OCI-LY3 (cell line): ENCODE measurements around the gene WDR27.
"Not testable (repeated sequence)": the region's sequence is repeated elsewhere in the genome, so short reads cannot be mapped to it uniquely, and the experiment has no call there.

Source experiments
- H2AFZ ChIP-seq: fragments of 200-600, 300-600 bp; shearing (Covaris generic); 2 replicates; pipeline ENCODE4 v1.6.0; 2014; ENCODE audit warnings: antibody characterized with exemption, low read depth, low read length
- H3K27ac ChIP-seq: fragments of 200-600, 300-600 bp; sonication (generic); 2 replicates; pipeline ENCODE4 v1.5.1; 2014; ENCODE audit warnings: mild to moderate bottlenecking, low read length, moderate library complexity, mixed read lengths
- H3K27me3 ChIP-seq: fragments of 200-600, 300-600 bp; sonication (generic); 2 replicates; pipeline ENCODE4 v1.6.1; 2014; ENCODE audit warnings: low read depth, low read length, mixed read lengths
- H3K36me3 ChIP-seq: fragments of 200-600, 300-600 bp; sonication (generic); replicated peaks from 2 replicates; pipeline ENCODE3; 2014; ENCODE audit warnings: low read depth, low read length, mixed read lengths
- H3K4me1 ChIP-seq: fragments of 300-600, 200-600 bp; sonication (generic); 2 replicates; pipeline ENCODE4 v1.6.1; 2014; ENCODE audit warnings: low read length, mixed read lengths
- H3K4me2 ChIP-seq: fragments of 200-600, 300-600 bp; sonication (generic); 2 replicates; pipeline ENCODE4 v1.6.1; 2014; ENCODE audit warnings: low read length, mixed read lengths
- H3K4me3 ChIP-seq: fragments of 300-600, 200-600 bp; sonication (generic); 2 replicates; pipeline ENCODE4 v1.5.1; 2014; ENCODE audit warnings: antibody characterized with exemption, mild to moderate bottlenecking, low read length, moderate library complexity
- H3K79me2 ChIP-seq: fragments of 300-600, 200-600 bp; shearing (Covaris generic); 2 replicates; pipeline ENCODE4 v1.6.1; 2014; ENCODE audit warnings: mild to moderate bottlenecking, low read length, mixed read lengths
- H3K9ac ChIP-seq: fragments of 300-600, 200-600 bp; shearing (Covaris generic); 2 replicates; pipeline ENCODE4 v1.6.0; 2014; ENCODE audit warnings: mild to moderate bottlenecking, low read length, moderate library complexity
- H3K9me3 ChIP-seq: fragments of 200-600, 300-600 bp; shearing (Covaris generic); 2 replicates; pipeline ENCODE4 v1.6.1; 2014; ENCODE audit warnings: low read length, mixed read lengths; ENCODE audit not compliant: insufficient read depth
- H4K20me1 ChIP-seq: fragments of 200-600, 300-600 bp; sonication (generic); 2 replicates; pipeline ENCODE4 v1.6.1; 2016; ENCODE audit warnings: low read length, mixed read lengths; ENCODE audit not compliant: insufficient read depth
- EZH2phosphoT487 ChIP-seq: fragments of 200-600 bp; shearing (Covaris generic); IDR thresholded peaks from 2 replicates; pipeline ENCODE4 v1.6.1; 2018; ENCODE audit warnings: antibody characterized with exemption, mixed run types, low read depth
- TF ChIP-seq, protein P1 (sequence below): fragments of 200-600, 300-600 bp; sonication (generic); IDR thresholded peaks from 2 replicates; pipeline ENCODE4 v1.5.1; 2014; ENCODE audit warnings: antibody characterized with exemption, low read length, low read depth

WDR27 gene

DNA sequence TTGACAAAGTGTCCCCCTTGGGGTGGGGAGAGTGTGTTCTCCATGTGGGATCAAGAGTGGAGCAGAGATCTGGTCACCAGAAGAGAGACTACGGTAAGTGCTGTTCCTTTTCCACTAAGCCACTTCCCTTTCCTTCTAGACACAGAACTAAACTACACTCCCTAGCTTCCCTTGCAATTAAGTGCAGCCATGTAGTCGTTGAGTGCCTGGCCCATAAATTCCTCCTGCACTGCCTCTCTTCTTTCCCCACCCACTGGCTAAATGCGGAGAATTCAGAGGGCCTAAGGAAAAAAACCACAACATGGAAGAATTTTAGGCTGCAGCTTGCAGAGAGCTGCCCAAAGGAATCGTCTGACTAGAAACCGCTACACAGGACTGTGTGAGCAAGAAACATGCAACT lies 1.5 kb downstream of the WDR27 start:
- Histone ChIP-seq H3K36me3 (peaks cover 3% of the 10 kb centered on the region), H4K20me1 (0 out of 2 replicates have a peak, but pooled peaks cover 16% of the 10 kb centered on the region), H3K9ac (no peak overlapping the region), H3K4me1 (peaks cover 22% of the 10 kb centered on the region), H3K27me3 (no peaks in the 10 kb centered on the region), H3K79me2 (peaks cover 58% of the 10 kb centered on the region), H3K27ac (no peak overlapping the region), H3K9me3 (no peaks in the 10 kb centered on the region), H2AFZ (no peak overlapping the region), H3K4me3 (no peak overlapping the region), H3K4me2 (peak overlapping the region; percentile 76)
- TF ChIP-seq EZH2phosphoT487: no peak
- TF ChIP-seq, protein P1, sequence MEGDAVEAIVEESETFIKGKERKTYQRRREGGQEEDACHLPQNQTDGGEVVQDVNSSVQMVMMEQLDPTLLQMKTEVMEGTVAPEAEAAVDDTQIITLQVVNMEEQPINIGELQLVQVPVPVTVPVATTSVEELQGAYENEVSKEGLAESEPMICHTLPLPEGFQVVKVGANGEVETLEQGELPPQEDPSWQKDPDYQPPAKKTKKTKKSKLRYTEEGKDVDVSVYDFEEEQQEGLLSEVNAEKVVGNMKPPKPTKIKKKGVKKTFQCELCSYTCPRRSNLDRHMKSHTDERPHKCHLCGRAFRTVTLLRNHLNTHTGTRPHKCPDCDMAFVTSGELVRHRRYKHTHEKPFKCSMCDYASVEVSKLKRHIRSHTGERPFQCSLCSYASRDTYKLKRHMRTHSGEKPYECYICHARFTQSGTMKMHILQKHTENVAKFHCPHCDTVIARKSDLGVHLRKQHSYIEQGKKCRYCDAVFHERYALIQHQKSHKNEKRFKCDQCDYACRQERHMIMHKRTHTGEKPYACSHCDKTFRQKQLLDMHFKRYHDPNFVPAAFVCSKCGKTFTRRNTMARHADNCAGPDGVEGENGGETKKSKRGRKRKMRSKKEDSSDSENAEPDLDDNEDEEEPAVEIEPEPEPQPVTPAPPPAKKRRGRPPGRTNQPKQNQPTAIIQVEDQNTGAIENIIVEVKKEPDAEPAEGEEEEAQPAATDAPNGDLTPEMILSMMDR: no peak

DNA sequence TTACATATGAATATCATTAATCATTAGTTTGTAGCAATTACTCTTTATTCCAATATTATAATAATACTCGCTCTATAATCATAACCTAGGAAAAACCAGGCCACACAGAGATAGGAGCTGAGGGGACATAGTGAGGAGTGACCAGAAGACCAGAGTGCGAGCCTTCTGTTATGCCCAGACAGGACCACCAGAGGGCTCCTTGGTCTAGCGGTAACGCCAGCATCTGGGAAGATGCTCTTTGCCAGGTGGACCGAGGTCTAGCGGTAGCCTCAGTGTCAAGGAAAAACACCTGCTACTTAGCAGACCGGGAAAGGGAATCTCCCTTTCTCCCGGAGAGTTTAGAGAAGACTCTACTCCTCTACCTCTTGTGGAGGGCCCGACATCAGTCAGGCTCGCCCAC lies 4.7 kb downstream of the WDR27 start:
- peaks cover 26% of the 10 kb centered on the region for H3K79me2 ChIP-seq
- not testable (repeated sequence) for H4K20me1 ChIP-seq, H3K4me2 ChIP-seq, H3K4me1 ChIP-seq, H3K36me3 ChIP-seq, H3K27me3 ChIP-seq, H3K9ac ChIP-seq, H3K4me3 ChIP-seq, H2AFZ ChIP-seq, H3K27ac ChIP-seq, H3K9me3 ChIP-seq
- TF ChIP-seq, protein P1: peak; percentile 17; the same call in 1 of the 2 replicates

DNA sequence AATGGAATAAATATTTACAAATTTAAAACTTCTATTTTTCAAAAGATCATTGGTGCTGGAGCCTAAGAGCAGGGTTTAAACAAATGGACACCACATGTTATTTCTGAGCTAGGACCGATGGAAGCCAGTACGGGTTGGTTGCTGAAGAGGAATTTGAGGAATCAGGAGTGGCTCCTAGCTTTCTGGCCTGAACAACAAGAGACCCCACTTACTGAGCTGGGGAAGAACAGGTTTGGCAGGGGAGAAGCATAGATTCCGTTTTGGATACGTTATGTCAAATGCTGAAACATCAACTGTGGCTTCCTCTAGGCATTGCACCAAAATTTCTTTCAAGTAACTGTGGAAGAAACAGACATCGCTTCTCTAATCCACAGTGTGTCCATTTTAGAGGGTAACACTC lies 6.7 kb downstream of the WDR27 start:
- H4K20me1 ChIP-seq: no peaks in the 10 kb centered on the region
- no peak overlapping the region for H3K9ac ChIP-seq
- H3K27ac ChIP-seq: no peak overlapping the region
- H3K4me3 ChIP-seq: no peak overlapping the region
- peaks cover 7% of the 10 kb centered on the region; the same call in 1 of the 2 replicates for H3K79me2 ChIP-seq
- no peak overlapping the region for H2AFZ ChIP-seq
- H3K36me3 ChIP-seq: no peaks in the 10 kb centered on the region
- H3K4me1 ChIP-seq: no peaks in the 10 kb centered on the region
- H3K9me3 ChIP-seq: no peaks in the 10 kb centered on the region
- TF ChIP-seq EZH2phosphoT487: no peak
- TF ChIP-seq, protein P1: no peak
- no peaks in the 10 kb centered on the region for H3K27me3 ChIP-seq
- no peak overlapping the region for H3K4me2 ChIP-seq

DNA sequence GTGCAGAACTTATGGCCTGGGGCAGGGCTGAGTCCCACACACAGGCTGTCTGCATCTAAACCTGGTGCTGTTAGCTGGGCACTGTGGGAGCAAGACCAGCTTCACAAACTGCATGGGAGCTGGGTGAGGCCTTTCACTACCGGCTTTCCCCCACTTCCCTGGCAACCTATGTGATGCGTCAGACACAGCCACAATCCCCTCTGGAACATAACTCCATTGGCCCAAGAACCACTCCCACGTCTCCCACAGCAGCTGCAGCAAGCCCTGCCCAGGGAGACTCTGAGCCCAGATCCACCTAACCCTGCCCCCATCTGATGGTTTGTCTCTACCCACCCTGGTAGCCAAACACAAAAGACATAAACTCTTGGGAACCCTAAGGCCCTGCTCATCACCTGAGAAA lies 9.3 kb downstream of the WDR27 start:
- Histone ChIP-seq H3K4me1 (no peaks in the 10 kb centered on the region), H3K4me2 (no peak overlapping the region), H3K9me3 (no peaks in the 10 kb centered on the region), H2AFZ (no peak overlapping the region), H4K20me1 (no peaks in the 10 kb centered on the region), H3K9ac (no peak overlapping the region), H3K27me3 (no peaks in the 10 kb centered on the region), H3K79me2 (no peaks in the 10 kb centered on the region), H3K4me3 (no peak overlapping the region), H3K27ac (no peak overlapping the region), H3K36me3 (peaks cover 6% of the 10 kb centered on the region)
- no peak for TF ChIP-seq EZH2phosphoT487
- TF ChIP-seq, protein P1: no peak
